Measurements from ENCODE around the gene KCNJ9. TPM values are rescaled to one million over a fixed set of nuclear protein-coding genes. Genes with fewer than 3 reads are reported as not detected.
"Not testable (repeated sequence)": the region's sequence is repeated elsewhere in the genome, so short reads cannot be mapped to it uniquely, and the experiment has no call there.

Gene KCNJ9
- total RNA-seq: not detected in 2 replicates

- peaks cover 54% of the 10 kb centered on the region for H3K27me3 Mint-ChIP-seq (ENCODE audit: insufficient read depth)
- no peak for DNase-seq (ENCODE audit: low spot score)
These were observed at the start of gene KCNJ9 for GRCh38 chr1:160081261-160081936. TSS of gene KCNJ9 (plus strand) at chr1:160081538. CDS start at chr1:160084031, 2,493 bp downstream.

GRCh38 chr1:160032165-160032820 is 49.0 kb upstream of the KCNJ9 start:
- DNase-seq (ENCODE audit: low spot score): no peak
- no peaks in the 10 kb centered on the region for H3K9me3 Mint-ChIP-seq
- H3K27ac Mint-ChIP-seq: peak overlapping the region; percentile 87
- H3K4me3 Mint-ChIP-seq: peak overlapping the region; percentile 97
- peaks cover 36% of the 10 kb centered on the region for H3K4me1 Mint-ChIP-seq (ENCODE audit: low read depth)
- peaks cover 6% of the 10 kb centered on the region for H3K36me3 Mint-ChIP-seq (ENCODE audit: low read depth)
- intact Hi-C loops (cut with micrococcal nuclease): loop anchor here (1.0 to 5.0 kb wide), 4 partner anchors 15 to 230 kb away; partner anchors contain the start of gene DCAF8
- peaks cover 20% of the 10 kb centered on the region for H3K27me3 Mint-ChIP-seq (ENCODE audit: insufficient read depth)

More at GRCh38 chr1:160081261-160081936, at the start of gene KCNJ9:
- Mint-ChIP-seq H3K9me3 (no peaks in the 10 kb centered on the region), H3K36me3 (ENCODE audit: low read depth) (no peaks in the 10 kb centered on the region), H3K4me3 (no peak within 1 kb of the TSS), H3K4me1 (ENCODE audit: low read depth) (peaks cover 28% of the 10 kb centered on the region), H3K27ac (no peak within 1 kb of the TSS)
- intact Hi-C loops (cut with micrococcal nuclease): no loop called here

DNA sequence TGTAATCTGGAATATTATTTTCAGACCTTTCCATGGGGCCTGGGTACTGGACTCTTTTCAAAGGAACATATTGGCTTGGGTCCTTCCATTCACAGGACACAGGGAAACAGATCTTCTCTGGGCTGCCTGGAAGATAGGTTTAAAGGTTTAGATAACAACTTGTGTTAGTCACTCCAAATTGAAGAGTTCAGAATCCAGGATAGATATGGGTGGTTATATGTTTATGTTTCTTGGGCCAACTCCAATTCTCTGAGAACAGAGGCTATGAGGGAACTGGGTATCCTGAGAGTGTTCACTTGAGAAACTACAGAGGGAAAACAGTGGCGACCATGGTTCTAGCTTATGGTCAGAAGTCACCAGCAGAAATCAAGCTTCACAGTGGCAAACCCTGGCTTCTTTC is 40.9 kb upstream of the KCNJ9 start:
- intact Hi-C loops (cut with micrococcal nuclease): no loop called here
- no peak for DNase-seq (ENCODE audit: low spot score)
- Mint-ChIP-seq H3K27ac (no peak overlapping the region), H3K4me1 (ENCODE audit: low read depth) (no peaks in the 10 kb centered on the region), H3K4me3 (no peak overlapping the region), H3K9me3 (no peaks in the 10 kb centered on the region), H3K36me3 (ENCODE audit: low read depth) (no peaks in the 10 kb centered on the region), H3K27me3 (ENCODE audit: insufficient read depth) (peaks cover 21% of the 10 kb centered on the region)

GRCh38 chr1:160043543-160043942 is 37.8 kb upstream of the KCNJ9 start:
- no peaks in the 10 kb centered on the region for H3K9me3 Mint-ChIP-seq
- DNase-seq (ENCODE audit: low spot score): no peak
- H3K4me1 Mint-ChIP-seq (ENCODE audit: low read depth): peaks cover 16% of the 10 kb centered on the region
- no peaks in the 10 kb centered on the region for H3K36me3 Mint-ChIP-seq (ENCODE audit: low read depth)
- intact Hi-C loops (cut with micrococcal nuclease): no loop called here
- no peak overlapping the region for H3K27ac Mint-ChIP-seq
- H3K4me3 Mint-ChIP-seq: no peak overlapping the region
- H3K27me3 Mint-ChIP-seq (ENCODE audit: insufficient read depth): peaks cover 15% of the 10 kb centered on the region

DNA sequence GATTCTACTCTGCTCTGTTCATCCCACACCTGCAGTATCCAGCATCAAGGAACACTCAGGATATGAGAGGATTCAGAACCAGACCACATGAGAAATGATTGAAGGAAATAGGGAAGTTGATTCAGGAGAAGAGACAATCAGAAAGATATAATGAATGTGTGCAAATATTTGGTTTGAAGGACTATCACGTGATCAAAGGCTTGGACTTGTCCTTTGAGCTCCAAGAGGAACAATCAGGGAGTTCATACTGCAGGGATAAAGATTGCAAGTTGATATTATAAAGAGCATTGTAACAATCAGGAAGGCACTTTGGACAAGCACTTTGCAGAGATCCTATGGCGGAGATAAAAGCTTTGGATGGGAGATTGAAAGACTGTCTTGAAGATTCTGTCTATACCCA is 35.7 kb upstream of the KCNJ9 start:
- no peak overlapping the region for H3K4me3 Mint-ChIP-seq
- no peak for DNase-seq (ENCODE audit: low spot score)
- H3K27ac Mint-ChIP-seq: no peak overlapping the region
- peaks cover 15% of the 10 kb centered on the region for H3K27me3 Mint-ChIP-seq (ENCODE audit: insufficient read depth)
- peaks cover 16% of the 10 kb centered on the region for H3K4me1 Mint-ChIP-seq (ENCODE audit: low read depth)
- intact Hi-C loops (cut with micrococcal nuclease): loop anchor here (1.0 to 2.0 kb wide), 3 partner anchors 13 to 39 kb away; no protein-coding TSS in a partner anchor
- H3K9me3 Mint-ChIP-seq: no peaks in the 10 kb centered on the region
- no peaks in the 10 kb centered on the region for H3K36me3 Mint-ChIP-seq (ENCODE audit: low read depth)

GRCh38 chr1:160046494-160047110 is 34.7 kb upstream of the KCNJ9 start:
- peak overlapping the region; percentile 55 for H3K4me3 Mint-ChIP-seq
- H3K9me3 Mint-ChIP-seq: no peaks in the 10 kb centered on the region
- DNase-seq (ENCODE audit: low spot score): peak; percentile 22
- H3K36me3 Mint-ChIP-seq (ENCODE audit: low read depth): no peaks in the 10 kb centered on the region
- intact Hi-C loops (cut with micrococcal nuclease): loop anchor here (1.0 to 2.0 kb wide), 3 partner anchors 14 to 38 kb away; no protein-coding TSS in a partner anchor
- no peak overlapping the region for H3K27ac Mint-ChIP-seq
- H3K4me1 Mint-ChIP-seq (ENCODE audit: low read depth): peaks cover 16% of the 10 kb centered on the region
- peaks cover 16% of the 10 kb centered on the region for H3K27me3 Mint-ChIP-seq (ENCODE audit: insufficient read depth)

- Mint-ChIP-seq H3K27ac (peak overlapping the region; percentile 6), H3K4me1 (ENCODE audit: low read depth) (peaks cover 16% of the 10 kb centered on the region), H3K9me3 (no peaks in the 10 kb centered on the region), H3K4me3 (peak overlapping the region; percentile 55), H3K36me3 (ENCODE audit: low read depth) (no peaks in the 10 kb centered on the region), H3K27me3 (ENCODE audit: insufficient read depth) (peaks cover 18% of the 10 kb centered on the region)
- intact Hi-C loops (cut with micrococcal nuclease): loop anchor here (2.0 kb wide), 1 partner anchor 15 kb away; no protein-coding TSS in a partner anchor
- no peak for DNase-seq (ENCODE audit: low spot score)
These were observed 34.0 kb upstream of the KCNJ9 start for GRCh38 chr1:160047111-160047991.

- H3K4me3 Mint-ChIP-seq: no peak overlapping the region
- H3K27me3 Mint-ChIP-seq (ENCODE audit: insufficient read depth): peaks cover 21% of the 10 kb centered on the region
- intact Hi-C loops (cut with micrococcal nuclease): no loop called here
These were observed 33.0 kb upstream of the KCNJ9 start for GRCh38 chr1:160048335-160048734.

DNA sequence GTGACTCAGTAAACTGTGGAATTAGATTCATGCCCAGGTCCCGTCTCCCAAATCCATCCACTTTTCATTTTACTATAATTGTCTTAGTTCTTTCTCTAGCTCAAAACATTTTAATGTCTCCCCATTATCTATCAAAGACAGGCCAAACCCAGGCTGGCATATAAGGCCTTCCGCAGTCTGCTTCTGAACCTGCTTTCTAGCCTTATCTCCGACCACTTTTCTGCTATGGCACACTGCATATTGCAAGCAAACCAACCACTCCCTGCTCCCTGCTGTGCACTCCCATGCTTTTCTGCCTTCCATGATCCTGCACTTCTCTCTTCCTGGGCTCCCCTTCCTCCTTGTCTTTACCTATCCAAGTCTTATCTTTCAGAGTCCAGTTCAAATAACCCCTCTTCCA is 32.2 kb upstream of the KCNJ9 start:
- peaks cover 16% of the 10 kb centered on the region for H3K4me1 Mint-ChIP-seq (ENCODE audit: low read depth)
- DNase-seq (ENCODE audit: low spot score): no peak
- H3K27ac Mint-ChIP-seq: no peak overlapping the region
- intact Hi-C loops (cut with micrococcal nuclease): no loop called here
- peaks cover 24% of the 10 kb centered on the region for H3K27me3 Mint-ChIP-seq (ENCODE audit: insufficient read depth)
- H3K4me3 Mint-ChIP-seq: no peak overlapping the region
- no peaks in the 10 kb centered on the region for H3K9me3 Mint-ChIP-seq
- no peaks in the 10 kb centered on the region for H3K36me3 Mint-ChIP-seq (ENCODE audit: low read depth)

More at GRCh38 chr1:160048335-160048734, 33.0 kb upstream of the KCNJ9 start:
- Mint-ChIP-seq H3K4me1 (ENCODE audit: low read depth) (peaks cover 16% of the 10 kb centered on the region), H3K27ac (no peak overlapping the region), H3K9me3 (no peaks in the 10 kb centered on the region), H3K36me3 (ENCODE audit: low read depth) (no peaks in the 10 kb centered on the region)
- DNase-seq (ENCODE audit: low spot score): no peak

- H3K4me3 Mint-ChIP-seq; H3K36me3 Mint-ChIP-seq (ENCODE audit: low read depth); H3K9me3 Mint-ChIP-seq; H3K27ac Mint-ChIP-seq; intact Hi-C loops (cut with micrococcal nuclease); DNase-seq (ENCODE audit: low spot score): not testable (repeated sequence)
- Mint-ChIP-seq H3K4me1 (ENCODE audit: low read depth) (peaks cover 16% of the 10 kb centered on the region), H3K27me3 (ENCODE audit: insufficient read depth) (peaks cover 22% of the 10 kb centered on the region)
These were observed 31.2 kb upstream of the KCNJ9 start for GRCh38 chr1:160050182-160050581.

DNA sequence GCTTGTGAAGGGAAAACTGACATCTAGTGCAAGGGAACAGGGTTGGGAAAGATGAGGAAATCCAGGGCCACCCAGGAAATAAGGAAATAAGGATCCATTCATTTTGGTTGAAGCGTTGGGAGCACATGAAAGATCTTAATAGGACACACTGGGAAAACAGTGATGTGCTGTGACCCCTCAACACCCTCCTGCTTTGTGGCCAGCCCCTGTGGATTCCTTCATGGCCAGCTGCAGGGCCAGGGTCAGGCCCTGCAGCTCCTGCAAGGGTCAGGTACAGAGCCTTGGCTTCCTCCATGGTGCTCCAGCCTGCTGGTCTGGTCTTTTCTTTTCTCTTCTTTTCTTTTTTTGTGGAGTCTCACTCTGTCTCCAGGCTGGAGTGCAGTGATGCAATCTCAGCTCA is 30.7 kb upstream of the KCNJ9 start:
- Mint-ChIP-seq H3K27me3 (ENCODE audit: insufficient read depth) (peaks cover 17% of the 10 kb centered on the region), H3K4me3 (no peak overlapping the region), H3K4me1 (ENCODE audit: low read depth) (peaks cover 16% of the 10 kb centered on the region), H3K27ac (no peak overlapping the region), H3K9me3 (no peaks in the 10 kb centered on the region), H3K36me3 (ENCODE audit: low read depth) (no peaks in the 10 kb centered on the region)
- intact Hi-C loops (cut with micrococcal nuclease): no loop called here
- DNase-seq (ENCODE audit: low spot score): no peak

DNA sequence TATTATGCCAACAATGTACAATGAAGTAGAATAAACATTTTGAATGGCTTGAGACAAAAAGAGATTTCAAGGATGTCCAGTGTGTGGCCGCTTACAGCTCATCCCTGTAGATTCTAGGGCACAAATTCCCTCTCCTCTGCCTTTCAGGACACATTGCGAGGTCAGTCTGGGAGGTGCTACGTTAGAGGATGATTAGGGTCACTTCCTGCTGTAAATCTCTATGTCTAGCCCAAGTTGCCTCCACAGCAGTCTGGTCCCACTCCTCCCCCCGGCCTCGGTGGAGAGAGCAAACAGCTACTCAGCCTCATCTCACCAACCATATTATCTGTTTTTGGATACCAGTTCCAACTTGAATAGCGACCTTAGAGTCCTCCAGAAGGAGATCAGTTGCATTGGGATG is 28.4 kb upstream of the KCNJ9 start:
- Mint-ChIP-seq H3K27ac (no peak overlapping the region), H3K36me3 (ENCODE audit: low read depth) (no peaks in the 10 kb centered on the region), H3K4me3 (no peak overlapping the region), H3K9me3 (no peaks in the 10 kb centered on the region), H3K27me3 (ENCODE audit: insufficient read depth) (peaks cover 20% of the 10 kb centered on the region), H3K4me1 (ENCODE audit: low read depth) (peaks cover 1% of the 10 kb centered on the region)
- intact Hi-C loops (cut with micrococcal nuclease): no loop called here
- DNase-seq (ENCODE audit: low spot score): no peak

All from activated T-helper 1 cell treated with anti-CD3 and anti-CD28 coated beads, Interleukin-12 subunit alpha, Interleukin-12 subunit beta, Interleukin-2, Interleukin-4 antibody, amounts not matched to agents 30 ng/mL and 10 ng/mL and 1 ng/mL, durations not matched to agents 14 hours and 24 hours and 36 hours (primary cell).